ENCODE data around the gene TMEM183A. TPM values are rescaled to one million over a fixed set of nuclear protein-coding genes. Genes with fewer than 3 reads are reported as not detected.

The TMEM183A gene
- total and polyA plus RNA-seq, 10 of the 15 experiments (the other 5 are each of a cell fraction or from before 2014, with no cell fraction given): 12.3 to 103 (median 66.3) TPM

- CTCF ChIA-PET: no interaction called here
- intact Hi-C loops (cut with micrococcal nuclease; ENCODE audit: unreplicated experiment) (no loop called here), in situ Hi-C loops (cut with MboI) (no loop called here)
- no peak overlapping the region for H3K9ac ChIP-seq (ENCODE audit: control insufficient read depth, insufficient read depth, low read length)
- no TSS peak for BruUV-seq (replicated peaks)
- RAD21 ChIA-PET (ENCODE audit: unreplicated experiment): no interaction called here
- WGBS (ENCODE audit: insufficient coverage, insufficient replicate concordance, low lambda C conversion rate, missing lambda C conversion rate): 87% methylated on average over 3 of the region's 3 CpGs
- H3K4me2 ChIP-seq (ENCODE audit: control insufficient read depth, insufficient read depth): no peak overlapping the region
- no peaks in the 10 kb centered on the region for H3K36me3 ChIP-seq (ENCODE audit: control insufficient read depth in 2 of 2, insufficient read depth in 2 of 2, low read length in 1 of 2)
- no peaks in the 10 kb centered on the region for H4K20me1 ChIP-seq (ENCODE audit: control insufficient read depth, insufficient read depth)
- TF ChIP-seq NFYA (IDR thresholded peaks at IDR 0.05; ENCODE audit: borderline replicate concordance, low read depth, low read length) (no peak), NFYB (IDR thresholded peaks at IDR 0.05; ENCODE audit: insufficient read depth, low read depth, low read length) (no peak), ZBED1 (IDR thresholded peaks at IDR 0.05; ENCODE audit: borderline replicate concordance) (no peak), CHD4 (IDR thresholded peaks at IDR 0.05) (no peak), ZNF274 (IDR thresholded peaks at IDR 0.05; ENCODE audit: insufficient read depth, insufficient read length) (no peak), SUZ12 (IDR thresholded peaks at IDR 0.05; ENCODE audit: unreplicated experiment) (no peak), EED (IDR thresholded peaks at IDR 0.05; ENCODE audit: low read depth) (no peak), SIX5 (IDR thresholded peaks at IDR 0.05; ENCODE audit: low read depth, low read length, severe bottlenecking) (no peak), MTA3 (IDR thresholded peaks at IDR 0.05; ENCODE audit: borderline replicate concordance, low read length) (no peak), FOXK2 (IDR thresholded peaks at IDR 0.05) (no peak), ZNF622 (IDR thresholded peaks at IDR 0.05) (no peak), PBX3 (IDR thresholded peaks at IDR 0.05; ENCODE audit: insufficient replicate concordance, low read depth, low read length) (no peak), CTCF (IDR thresholded peaks at IDR 0.05 in 2 of 3, conservative IDR thresholded peaks at IDR 0.05 in 1 of 3; ENCODE audit: control insufficient read depth in 2 of 3, extremely low read depth in 1 of 3, insufficient read depth in 1 of 3, low read depth in 3 of 3, low read length in 3 of 3) (no peak), CBFB (IDR thresholded peaks at IDR 0.05; ENCODE audit: low read depth) (no peak), CEBPB (IDR thresholded peaks at IDR 0.05; ENCODE audit: borderline replicate concordance in 1 of 2, low read depth in 2 of 2, low read length in 2 of 2) (no peak), RB1 (IDR thresholded peaks at IDR 0.05; ENCODE audit: borderline replicate concordance) (no peak), NKRF (conservative IDR thresholded peaks at IDR 0.05) (no peak), ASH2L (IDR thresholded peaks at IDR 0.05; ENCODE audit: borderline replicate concordance, low read depth) (no peak), TCF3 (IDR thresholded peaks at IDR 0.05; ENCODE audit: borderline replicate concordance, insufficient read depth, low read depth, low read length) (no peak)
- H3K79me2 ChIP-seq (ENCODE audit: control insufficient read depth, insufficient read depth, low read length): no peaks in the 10 kb centered on the region
- no peak overlapping the region for H3K4me3 ChIP-seq
- H3K27ac ChIP-seq (ENCODE audit: control insufficient read depth, insufficient read depth): no peak overlapping the region
- DNase-seq (ENCODE audit: low read depth, low spot score) (no peak), ATAC-seq (no peak), FAIRE-seq (no peak)
- SMC1A ChIA-PET (ENCODE audit: uncharacterized antibody, unreplicated experiment): no interaction called here
- H2AFZ ChIP-seq (ENCODE audit: control insufficient read depth, low read depth, low read length): no peak overlapping the region
- H3K4me1 ChIP-seq (ENCODE audit: control insufficient read depth, insufficient read depth, low read length): no peaks in the 10 kb centered on the region
- POLR2A ChIA-PET: interaction anchor here (0.6 kb wide), 1 partner anchor 47 kb away, joined by 3 read pairs; no protein-coding TSS in a partner anchor
- no peaks in the 10 kb centered on the region for H3K9me3 ChIP-seq (replicated peaks; ENCODE audit: control insufficient read depth, insufficient read depth, low read length)
- peaks cover 1 to 4% of the 10 kb centered on the region in 2 experiments; a peak in 2 of 4 replicates for H3K27me3 ChIP-seq (replicated peaks in 1 of 2; ENCODE audit: control insufficient read depth in 2 of 2, insufficient read depth in 2 of 2, low read length in 1 of 2)
Measured at GRCh38 chr1:202974856-202975255, 32.3 kb upstream of the TMEM183A start.

All from GM12878 (cell line).